K562 (cell line): ENCODE data around the gene KCTD17. TPM values are rescaled to one million over a fixed set of nuclear protein-coding genes. Genes with fewer than 3 reads are reported as not detected.
A peak's percentile ranks its signal among the peaks of the same experiment; 100 is the strongest.

ENCODE experiments used
- ATAC-seq: fragments of 200-7000 bp; cut with Tn5 transposase; 3 replicates; pipeline ENCODE4 v1.9.1; 2020; ENCODE audit warnings: moderate library complexity
- BruUV-seq: library from RNA; stranded (reverse); fragments of 400-500 nt; replicated peaks from 2 replicates; lab custom pipeline; 2021; lab: Mats Ljungman, UMichigan
- CTCF ChIA-PET: fragments of 300-600 bp; formaldehyde crosslinking; extraction: SDS; loops from one replicate; lab custom pipeline; 2021; ENCODE audit warnings: low intra/inter-chr PET ratio; lab: Yijun Ruan, JAX
- POLR2A ChIA-PET: fragments of 300-600, 350-650 bp; sonication (Branson Sonifier 250); formaldehyde crosslinking; extraction: SDS; loops from one replicate; lab custom pipeline; 2021; ENCODE audit warnings: antibody characterized with exemption, inconsistent platforms; lab: Yijun Ruan, JAX
- DNase-seq, 4 experiments: peaks; one replicate each; pipeline versions ENCODE4 v3.0.0 to v3.0.0-alpha.2; 2011 to 2018; ENCODE audit warnings: low spot score in 3 of 4, mixed read lengths in 3 of 4; ENCODE audit errors: extremely low read depth in 1 of 4
- FAIRE-seq: peaks from 2 replicates; lab custom pipeline; 2011; peaks lifted over from hg19 to GRCh38; lab: Jason Lieb, UNC
- H2AFZ ChIP-seq: 2 replicates; pipeline ENCODE4 v1.6.0; 2011; ENCODE audit warnings: low read depth, low read length, control low read depth, inconsistent platforms
- H3K27ac ChIP-seq: fragments of 200-600 bp; 3 replicates; pipeline ENCODE4 v1.8.0; 2011; ENCODE audit warnings: low read depth, mild to moderate bottlenecking, control low read depth, inconsistent platforms, low read length, moderate library complexity, mixed read lengths; ENCODE audit errors: extremely low read depth
- H3K27me3 ChIP-seq, 2 experiments: fragments of 300-600 bp in 1 of 2; 2 replicates in 1 of 2; 3 replicates in 1 of 2; pipeline versions ENCODE4 v1.6.0 to v1.8.0; 2011; ENCODE audit warnings: inconsistent platforms in 2 of 2, low read length in 2 of 2, mild to moderate bottlenecking in 1 of 2, mixed read lengths in 1 of 2, moderate library complexity in 1 of 2; ENCODE audit not compliant: control insufficient read depth in 2 of 2, insufficient read depth in 2 of 2
- H3K36me3 ChIP-seq: fragments of 300-600 bp; 3 replicates; pipeline ENCODE4 v1.8.0; 2011; ENCODE audit warnings: mild to moderate bottlenecking, low read length, inconsistent platforms; ENCODE audit not compliant: control insufficient read depth, insufficient read depth
- H3K4me1 ChIP-seq, 2 experiments: fragments of 200-600 bp in 1 of 2; replicated peaks in 1 of 2; 2 replicates in 1 of 2; 3 replicates in 1 of 2; pipeline versions ENCODE4 v1.5.1 to v1.8.0; 2011; ENCODE audit warnings: inconsistent platforms in 2 of 2, low read length in 2 of 2, mild to moderate bottlenecking in 1 of 2, mixed read lengths in 1 of 2, moderate library complexity in 1 of 2; ENCODE audit not compliant: control insufficient read depth in 2 of 2, insufficient read depth in 2 of 2
- H3K4me2 ChIP-seq: 2 replicates; pipeline ENCODE4 v1.6.1; 2011; ENCODE audit warnings: low read length, control low read depth, inconsistent platforms, mixed read lengths; ENCODE audit not compliant: insufficient read depth
- H3K4me3 ChIP-seq: fragments of 200-600 bp; sonication (generic), shearing (Covaris generic); 2 replicates; pipeline ENCODE4 v1.5.1; 2016; ENCODE audit warnings: control low read depth, inconsistent platforms
- H3K79me2 ChIP-seq: fragments of 200-600 bp; 3 replicates; pipeline ENCODE4 v1.8.0; 2011; ENCODE audit warnings: low read length, inconsistent platforms; ENCODE audit not compliant: control insufficient read depth, insufficient read depth
- H3K9ac ChIP-seq, 2 experiments: 2 replicates each; pipeline versions ENCODE4 v1.6.0 to v1.6.1; 2011; ENCODE audit warnings: low read depth in 2 of 2, low read length in 2 of 2, control low read depth in 1 of 2, inconsistent platforms in 1 of 2, mild to moderate bottlenecking in 1 of 2, mixed read lengths in 1 of 2; ENCODE audit not compliant: insufficient read depth in 1 of 2
- H3K9me1 ChIP-seq: one replicate; pipeline ENCODE4 v1.6.0; 2011; ENCODE audit warnings: inconsistent platforms, mild to moderate bottlenecking, low read length, moderate library complexity; ENCODE audit not compliant: control insufficient read depth, insufficient read depth
- H3K9me3 ChIP-seq: replicated peaks from 2 replicates; pipeline ENCODE4 v1.5.1; 2011; ENCODE audit warnings: low read depth, low read length, inconsistent platforms; ENCODE audit not compliant: control insufficient read depth, insufficient read depth
- H4K20me1 ChIP-seq: replicated peaks from 2 replicates; pipeline ENCODE4 v1.6.1; 2011; ENCODE audit warnings: low read length, inconsistent platforms, mixed read lengths; ENCODE audit not compliant: control insufficient read depth, insufficient read depth
- CEBPB ChIP-seq: fragments of 450-650 bp; IDR thresholded peaks from 2 replicates; pipeline ENCODE4 v1.6.1; 2016; ENCODE audit warnings: missing genetic modification characterization, missing compliant biosample characterization
- GABPB2 ChIP-seq: fragments of 250-450 bp; sonication (Bioruptor Pico); conservative IDR thresholded peaks from 2 replicates; pipeline ENCODE4 v1.5.1; 2021; ENCODE audit warnings: mild to moderate bottlenecking
- POLR2G ChIP-seq: fragments of 200-400 bp; formaldehyde crosslinking; IDR thresholded peaks from 2 replicates; pipeline ENCODE4 v1.6.1; 2017; ENCODE audit warnings: low read depth, mild to moderate bottlenecking, antibody characterized with exemption, low read length, moderate library complexity
- RBFOX2 ChIP-seq: fragments of 200-400 bp; formaldehyde crosslinking; IDR thresholded peaks from 2 replicates; pipeline ENCODE4 v1.6.1; 2017; ENCODE audit warnings: low read depth, mild to moderate bottlenecking, low read length, moderate library complexity
- ZNF41 ChIP-seq: fragments of 250-450 bp; sonication (Bioruptor Pico); conservative IDR thresholded peaks from 2 replicates; pipeline ENCODE4 v1.4.0; 2020; ENCODE audit warnings: mild to moderate bottlenecking
- WGBS: fragments of 100-300 bp; shearing (Covaris generic); methylation state at CpG from one replicate; pipeline ENCODE4 v1.1.6; 2016; ENCODE audit warnings: low coverage, mixed read lengths; ENCODE audit not compliant: insufficient coverage; ENCODE audit errors: missing lambda C conversion rate; 5-methylcytosine and 5-hydroxymethylcytosine counted together
- in situ Hi-C: fragments of 300-500 bp; cut with MboI; formaldehyde crosslinking; loops from 4 replicates; pipeline ENCODE4 v1.15.0; 2018; ENCODE audit warnings: inconsistent platforms, mixed read lengths
- intact Hi-C: fragments of 100-400 bp; cut with micrococcal nuclease; formaldehyde crosslinking; loops from 2 replicates; pipeline ENCODE4 v1.14.2; 2022
- polyA plus RNA-seq, 8 experiments: library from polyadenylated mRNA; depleted of rRNA in 4 of 8; stranded (reverse) in 5 of 8; unstranded in 3 of 8; fragments of >200 nt; fragmentation: Nextera tagmentation in 2 of 8; fragmentation: Illumina TruSeq in 1 of 8; extraction: Ambion mirVana in 2 of 8; extraction: Trizol in 1 of 8; gene quantifications; 2 replicates each; pipeline versions ENCODE4 v1.2.1 to v1.2.3, GENCODE V29; 2011 to 2014; ENCODE audit warnings: inconsistent platforms in 1 of 8, missing spikeins in 1 of 8
- total RNA-seq, 7 experiments: library from RNA; depleted of rRNA in 6 of 7; stranded (reverse); fragments of >200 nt in 6 of 7; fragmentation: Illumina TruSeq in 2 of 7; extraction: Trizol in 2 of 7; gene quantifications; 2 replicates each; pipeline versions ENCODE4 v1.2.1 to v1.2.3, GENCODE V29; 2011 to 2021; ENCODE audit warnings: low replicate concordance in 1 of 7

KCTD17 gene
- total and polyA plus RNA-seq, 9 of the 15 experiments (the other 6 are each of a cell fraction or from before 2014, with no cell fraction given) = 0.22 to 0.90 (median 0.49) TPM; not detected in 2

DNA sequence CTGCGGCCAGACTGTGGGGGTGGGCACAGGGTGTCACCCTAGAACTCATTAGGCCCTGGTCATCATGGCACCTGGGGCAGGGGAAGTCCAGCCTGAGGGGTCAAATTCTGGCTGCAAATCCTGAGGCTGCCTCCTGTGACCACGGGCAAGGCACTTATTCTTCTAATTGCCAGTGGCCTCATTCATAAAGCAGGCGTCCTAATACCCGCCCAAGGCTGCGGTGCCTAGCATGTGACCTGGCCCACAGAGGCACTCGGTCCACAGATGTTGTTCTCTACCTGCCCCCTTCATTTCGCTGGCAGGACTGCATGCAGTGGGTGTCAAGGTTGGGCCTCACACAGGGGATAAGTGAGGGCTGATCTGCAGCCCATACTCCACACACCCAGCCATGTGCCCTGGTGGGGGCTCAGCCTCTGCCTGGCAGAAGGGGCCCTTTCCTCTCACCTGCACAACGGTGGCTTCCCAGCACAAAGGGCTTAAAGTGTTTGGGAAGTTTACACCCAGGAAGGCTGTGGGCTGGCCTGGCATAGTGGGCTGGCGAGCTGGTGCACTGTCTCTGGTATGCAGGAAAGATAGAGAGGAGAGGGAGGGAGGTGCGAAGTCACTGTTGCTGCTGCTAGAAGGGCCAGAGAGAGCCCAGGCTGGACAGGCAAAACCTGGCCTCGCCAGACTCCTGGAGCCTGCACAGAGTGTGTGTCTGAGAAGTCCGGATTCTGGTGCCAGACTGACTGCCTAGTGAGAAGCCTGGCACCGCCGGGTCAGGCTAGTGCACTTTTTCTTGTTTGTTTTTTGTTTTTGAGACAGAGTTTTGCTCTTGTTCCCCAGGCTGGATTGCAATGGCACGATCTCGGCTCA, 28.8 kb upstream of the KCTD17 start:
- no peak for FAIRE-seq
- intact Hi-C loops = no loop called here

DNA sequence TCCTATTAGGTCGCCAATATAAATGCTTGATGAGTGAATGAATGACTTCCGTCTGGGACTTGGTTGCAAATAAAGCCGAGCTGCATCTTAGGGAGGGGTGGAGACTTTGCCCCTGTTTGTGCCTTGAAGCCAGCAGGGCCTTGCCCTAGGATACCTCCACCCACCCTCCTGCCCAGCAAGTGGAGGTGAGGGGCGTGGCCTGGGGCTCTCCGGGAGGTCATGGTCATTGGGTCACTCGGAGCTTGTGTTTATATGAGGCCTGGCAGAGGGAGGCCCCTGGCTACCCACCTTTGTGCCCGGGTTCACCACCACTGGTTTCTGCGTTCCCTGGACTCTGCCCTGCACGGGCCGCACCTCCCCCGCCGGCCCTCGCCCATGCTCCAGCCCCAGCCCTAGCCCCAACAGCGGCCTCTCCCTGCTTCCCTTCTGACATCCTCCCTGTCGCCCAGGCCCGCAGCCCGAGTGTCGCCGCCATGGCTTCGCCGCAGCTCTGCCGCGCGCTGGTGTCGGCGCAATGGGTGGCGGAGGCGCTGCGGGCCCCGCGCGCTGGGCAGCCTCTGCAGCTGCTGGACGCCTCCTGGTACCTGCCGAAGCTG, 27.7 kb upstream of the KCTD17 start:
- Histone ChIP-seq H2AFZ (no peak overlapping the region), H3K27ac (no peak overlapping the region), H4K20me1 (no peaks in the 10 kb centered on the region), H3K9me3 (no peaks in the 10 kb centered on the region)
- DNase-seq (no peak), FAIRE-seq (no peak), ATAC-seq (no peak)
- TF ChIP-seq POLR2G = peak; percentile 32; the same call in 1 of the 2 replicates
- no peak for TF ChIP-seq GABPB2 (CRISPR knock-in tag)
- TF ChIP-seq, all 486 proteins: peak for 1
- WGBS = 90% methylated on average over 1 of the region's 34 CpGs
- Histone ChIP-seq H3K79me2 (peaks cover 36% of the 10 kb centered on the region), H3K9me1 (no peaks in the 10 kb centered on the region), H3K9ac (no peak overlapping the region), H3K4me3 (no peak overlapping the region), H3K4me1 (peaks cover 0 to 26% of the 10 kb centered on the region in 2 experiments; a peak in 3 of 5 replicates), H3K36me3 (peaks cover 51% of the 10 kb centered on the region; the same call in 2 of the 3 replicates), H3K27me3 (no peaks in the 10 kb centered on the region), H3K4me2 (no peak overlapping the region)
- CTCF ChIA-PET = no interaction called here
- in situ Hi-C loops (no loop called here), intact Hi-C loops (no loop called here)
- POLR2A ChIA-PET = interaction anchor here (0.6 kb wide), 1 partner anchor 65 kb away, joined by 3 read pairs; no protein-coding TSS in a partner anchor
- no TSS peak for BruUV-seq

More for the DNA sequence above, 28.8 kb upstream of the KCTD17 start:
- ATAC-seq = no peak
- Histone ChIP-seq H3K9ac (peak overlapping the region in 1 of 2 experiments; percentile 71; a peak in 1 of 4 replicates), H3K4me2 (no peak overlapping the region), H4K20me1 (no peaks in the 10 kb centered on the region), H3K9me1 (no peaks in the 10 kb centered on the region), H3K27me3 (no peaks in the 10 kb centered on the region), H3K9me3 (no peaks in the 10 kb centered on the region), H2AFZ (no peak overlapping the region), H3K4me3 (no peak overlapping the region), H3K27ac (no peak overlapping the region), H3K79me2 (peaks cover 47% of the 10 kb centered on the region), H3K36me3 (peaks cover 50% of the 10 kb centered on the region; the same call in 2 of the 3 replicates), H3K4me1 (peaks cover 5 to 37% of the 10 kb centered on the region in 2 experiments; a peak in 4 of 5 replicates)
- 91% methylated on average over 7 of the region's 16 CpGs for WGBS
- ChIA-PET CTCF (no interaction called here), POLR2A (no interaction called here)
- no TSS peak for BruUV-seq
- DNase-seq = no peak
- TF ChIP-seq ZNF41 (CRISPR knock-in tag) (no peak), RBFOX2 (peak; percentile 41), CEBPB (no peak)
- in situ Hi-C loops = no loop called here
